Measurements from ENCODE around the gene BICC1. TPM values are rescaled to one million over a fixed set of nuclear protein-coding genes. Genes with fewer than 3 reads are reported as not detected.

Gene BICC1
- total RNA-seq, 1 experiment from 2014 or later, result 13.9 TPM

GRCh38 chr10:58772758-58773157 lies 260.1 kb downstream of the BICC1 start:
- ChIA-PET POLR2A (ENCODE audit: unreplicated experiment) (no interaction called here), CTCF (no interaction called here)
- Histone ChIP-seq H3K4me3 (ENCODE audit: low read length) (no peak overlapping the region), H3K27me3 (ENCODE audit: low read length) (peaks cover 16% of the 10 kb centered on the region; the same call in 1 of the 2 replicates), H3K79me2 (ENCODE audit: low read length) (no peaks in the 10 kb centered on the region), H2AFZ (ENCODE audit: low read length) (no peak overlapping the region), H3K27ac (ENCODE audit: low read length) (no peak overlapping the region), H4K20me1 (ENCODE audit: low read length) (no peaks in the 10 kb centered on the region), H3K4me2 (ENCODE audit: low read length) (no peak overlapping the region), H3F3A (ENCODE audit: low read length, unreplicated experiment) (no peaks in the 10 kb centered on the region), H3K4me1 (ENCODE audit: insufficient read depth, low read length) (peaks cover 9% of the 10 kb centered on the region), H3K9me3 (ENCODE audit: low read length) (0 out of 2 replicates have a peak, but pooled peaks cover 6% of the 10 kb centered on the region), H3K9ac (ENCODE audit: low read length) (no peak overlapping the region), H3K9me2 (replicated peaks; ENCODE audit: low read length) (no peaks in the 10 kb centered on the region), H3K36me3 (ENCODE audit: low read depth, low read length) (no peaks in the 10 kb centered on the region)
- ATAC-seq, result no peak
- intact Hi-C loops (cut with micrococcal nuclease), result no loop called here
- TF ChIP-seq EZH2phosphoT487 (IDR thresholded peaks at IDR 0.05; ENCODE audit: borderline replicate concordance, low read length) (no peak), EZH2 (IDR thresholded peaks at IDR 0.05; ENCODE audit: low read length, unreplicated experiment) (no peak), CTCF (conservative IDR thresholded peaks at IDR 0.05; ENCODE audit: low read depth, low read length) (no peak)
- no peak for DNase-seq
- BruUV-seq (replicated peaks), result no TSS peak

DNA sequence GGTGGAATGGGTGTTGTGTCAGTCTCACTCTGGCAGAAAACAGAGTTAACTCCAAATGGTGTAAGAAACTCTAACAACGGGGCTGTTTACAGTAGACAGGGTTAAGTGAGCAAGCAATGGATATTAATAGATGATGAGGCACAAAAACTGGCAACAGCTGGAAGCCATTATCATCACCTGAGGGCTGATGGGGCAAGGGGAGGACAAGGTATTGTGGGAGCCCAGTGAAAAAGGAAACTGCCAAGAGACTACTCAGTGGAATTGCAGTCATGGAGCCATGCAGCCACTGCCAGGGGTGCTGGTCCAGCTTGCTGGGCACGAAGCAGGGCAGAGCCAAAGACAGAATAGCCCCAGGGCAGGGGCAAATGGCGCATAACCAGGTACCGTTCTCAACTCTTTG lies 260.7 kb downstream of the BICC1 start:
- POLR2A ChIA-PET (ENCODE audit: unreplicated experiment), result no interaction called here
- Histone ChIP-seq H2AFZ (ENCODE audit: low read length) (no peak overlapping the region), H3K9me3 (ENCODE audit: low read length) (0 out of 2 replicates have a peak, but pooled peaks cover under 1% of the 10 kb centered on the region), H3K27ac (ENCODE audit: low read length) (no peak overlapping the region), H3F3A (ENCODE audit: low read length, unreplicated experiment) (no peaks in the 10 kb centered on the region), H3K4me2 (ENCODE audit: low read length) (no peak overlapping the region), H3K27me3 (ENCODE audit: low read length) (peaks cover 11% of the 10 kb centered on the region; the same call in 1 of the 2 replicates), H3K9me2 (replicated peaks; ENCODE audit: low read length) (no peaks in the 10 kb centered on the region), H3K4me1 (ENCODE audit: insufficient read depth, low read length) (peaks cover 9% of the 10 kb centered on the region), H3K4me3 (ENCODE audit: low read length) (no peak overlapping the region), H3K36me3 (ENCODE audit: low read depth, low read length) (no peaks in the 10 kb centered on the region), H4K20me1 (ENCODE audit: low read length) (no peaks in the 10 kb centered on the region), H3K79me2 (ENCODE audit: low read length) (no peaks in the 10 kb centered on the region), H3K9ac (ENCODE audit: low read length) (no peak overlapping the region)
- intact Hi-C loops (cut with micrococcal nuclease), result no loop called here
- BruUV-seq (replicated peaks), result no TSS peak
- no peak for ATAC-seq
- TF ChIP-seq CTCF (conservative IDR thresholded peaks at IDR 0.05; ENCODE audit: low read depth, low read length) (no peak), EZH2phosphoT487 (IDR thresholded peaks at IDR 0.05; ENCODE audit: borderline replicate concordance, low read length) (no peak), EZH2 (IDR thresholded peaks at IDR 0.05; ENCODE audit: low read length, unreplicated experiment) (no peak)
- CTCF ChIA-PET, result no interaction called here
- no peak for DNase-seq

- intact Hi-C loops (cut with micrococcal nuclease), result no loop called here
- no peak overlapping the region for H3K4me3 ChIP-seq (ENCODE audit: low read length)
- no peak for TF ChIP-seq EZH2phosphoT487 (IDR thresholded peaks at IDR 0.05; ENCODE audit: borderline replicate concordance, low read length)
- no peak for TF ChIP-seq EZH2 (IDR thresholded peaks at IDR 0.05; ENCODE audit: low read length, unreplicated experiment)
- TF ChIP-seq CTCF (conservative IDR thresholded peaks at IDR 0.05; ENCODE audit: low read depth, low read length), result no peak
- H3K9me3 ChIP-seq (ENCODE audit: low read length), result no peaks in the 10 kb centered on the region
- H3K27ac ChIP-seq (ENCODE audit: low read length), result no peak overlapping the region
- no peak overlapping the region for H2AFZ ChIP-seq (ENCODE audit: low read length)
- H3F3A ChIP-seq (ENCODE audit: low read length, unreplicated experiment), result no peaks in the 10 kb centered on the region
- peaks cover 9% of the 10 kb centered on the region for H3K4me1 ChIP-seq (ENCODE audit: insufficient read depth, low read length)
- no peaks in the 10 kb centered on the region for H3K36me3 ChIP-seq (ENCODE audit: low read depth, low read length)
- H3K9ac ChIP-seq (ENCODE audit: low read length), result no peak overlapping the region
- no TSS peak for BruUV-seq (replicated peaks)
- DNase-seq (no peak), ATAC-seq (no peak)
- no peaks in the 10 kb centered on the region for H3K79me2 ChIP-seq (ENCODE audit: low read length)
- no peaks in the 10 kb centered on the region for H4K20me1 ChIP-seq (ENCODE audit: low read length)
- H3K4me2 ChIP-seq (ENCODE audit: low read length), result no peak overlapping the region
- POLR2A ChIA-PET (ENCODE audit: unreplicated experiment), result no interaction called here
- H3K9me2 ChIP-seq (replicated peaks; ENCODE audit: low read length), result no peaks in the 10 kb centered on the region
- CTCF ChIA-PET, result no interaction called here
- H3K27me3 ChIP-seq (ENCODE audit: low read length), result peaks cover 10% of the 10 kb centered on the region; the same call in 1 of the 2 replicates
Measured at GRCh38 chr10:58773944-58774343, 261.3 kb downstream of the BICC1 start.

Data from PC-3 (cell line).